DMS153 treated with DMSO at 0.1 percent for 48 hours (cell line): ENCODE measurements around the gene C1orf167.
A peak's percentile ranks its signal among the peaks of the same experiment; 100 is the strongest.

ENCODE experiments used
- DNase-seq: peaks from one replicate; lab custom pipeline; 2025; ENCODE audit not compliant: unreplicated experiment; lab: John Stamatoyannopoulos, UW

C1orf167 gene

DNA sequence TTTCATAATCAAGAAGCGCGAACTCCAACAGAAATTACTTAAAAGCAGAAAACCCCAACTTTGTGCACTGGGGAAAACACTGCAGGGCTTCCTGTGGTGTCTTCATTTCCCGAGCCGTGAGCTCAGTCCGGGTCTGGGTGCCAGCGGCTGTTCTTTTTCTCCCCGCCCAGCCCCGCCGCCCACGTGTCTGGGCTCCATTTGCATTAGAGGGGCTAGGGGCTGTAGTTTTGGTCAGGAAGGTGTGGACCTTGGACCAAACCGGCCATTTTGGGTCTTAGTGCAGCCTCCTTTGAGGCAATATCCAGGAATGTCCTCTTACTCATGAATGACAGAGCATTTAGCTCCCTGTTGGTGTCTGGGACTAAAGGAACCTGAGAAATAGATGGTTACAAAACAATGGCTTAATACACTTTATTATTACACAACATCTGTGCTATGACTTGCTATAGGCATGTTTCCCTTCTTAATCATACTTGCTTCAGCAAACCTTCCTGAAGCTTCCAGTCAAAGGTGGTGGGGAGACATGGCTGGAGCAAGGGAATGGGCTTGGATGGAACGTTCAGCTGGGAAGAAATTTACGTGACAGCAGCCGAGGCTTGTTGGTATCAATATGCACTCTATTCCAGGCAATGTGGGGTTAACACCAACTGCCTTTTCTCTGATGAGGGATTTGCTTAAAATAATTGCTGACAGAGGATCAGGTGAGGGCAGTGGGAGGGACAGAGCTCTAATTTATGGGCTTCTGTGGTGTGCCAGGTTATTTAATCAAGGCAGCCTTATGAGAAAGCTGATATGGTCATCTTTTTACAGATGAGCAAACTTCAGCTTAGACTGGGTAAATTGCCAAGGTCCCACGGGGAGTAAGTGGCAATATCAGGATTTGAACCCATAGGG, 25.0 kb upstream of the C1orf167 start:
- DNase-seq = no peak

DNA sequence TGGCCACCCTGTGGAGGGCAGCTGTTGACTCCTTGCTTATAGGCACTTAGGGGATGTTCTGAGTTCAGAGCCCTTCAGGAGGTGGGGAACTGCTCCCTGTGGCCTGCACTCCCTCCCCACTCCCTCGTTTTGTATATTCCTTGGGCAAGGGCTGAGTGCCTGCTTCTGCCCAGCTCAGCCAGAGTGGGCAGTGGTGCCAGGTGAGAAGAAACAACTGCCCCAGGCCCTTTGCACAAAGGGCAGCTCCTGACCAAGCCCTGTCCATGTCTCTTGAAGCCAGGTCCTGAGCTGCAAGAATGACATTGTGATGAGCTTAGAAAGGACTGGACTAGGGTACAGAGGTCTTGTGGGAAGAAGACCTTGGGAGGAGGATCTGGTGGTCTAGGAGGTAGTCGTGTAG, 23.9 kb upstream of the C1orf167 start:
- no peak for DNase-seq

DNA sequence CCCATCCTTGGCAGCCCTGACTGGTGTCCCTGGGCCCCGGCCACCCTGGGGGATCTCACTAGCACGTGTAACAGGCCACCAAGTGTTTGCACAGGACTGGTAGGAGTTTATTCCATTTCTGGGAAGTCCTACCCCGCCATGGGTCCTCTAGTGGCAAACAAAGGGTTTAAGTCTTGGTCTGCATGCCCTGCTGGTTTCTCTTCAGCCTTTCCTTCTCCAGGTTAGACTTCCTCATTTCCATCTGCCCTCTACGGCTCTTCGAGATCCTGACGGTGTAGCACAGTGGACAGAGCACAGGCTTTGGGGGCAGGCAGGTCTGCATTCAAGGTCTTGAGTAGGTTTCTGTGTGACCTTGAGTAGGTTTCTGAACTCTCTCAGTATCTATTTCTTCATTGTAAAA, 23.2 kb upstream of the C1orf167 start:
- DNase-seq = no peak

GRCh38 chr1:11740258-11741192, 21.5 kb upstream of the C1orf167 start:
- no peak for DNase-seq

GRCh38 chr1:11741482-11741881, 20.5 kb upstream of the C1orf167 start:
- DNase-seq = no peak

DNA sequence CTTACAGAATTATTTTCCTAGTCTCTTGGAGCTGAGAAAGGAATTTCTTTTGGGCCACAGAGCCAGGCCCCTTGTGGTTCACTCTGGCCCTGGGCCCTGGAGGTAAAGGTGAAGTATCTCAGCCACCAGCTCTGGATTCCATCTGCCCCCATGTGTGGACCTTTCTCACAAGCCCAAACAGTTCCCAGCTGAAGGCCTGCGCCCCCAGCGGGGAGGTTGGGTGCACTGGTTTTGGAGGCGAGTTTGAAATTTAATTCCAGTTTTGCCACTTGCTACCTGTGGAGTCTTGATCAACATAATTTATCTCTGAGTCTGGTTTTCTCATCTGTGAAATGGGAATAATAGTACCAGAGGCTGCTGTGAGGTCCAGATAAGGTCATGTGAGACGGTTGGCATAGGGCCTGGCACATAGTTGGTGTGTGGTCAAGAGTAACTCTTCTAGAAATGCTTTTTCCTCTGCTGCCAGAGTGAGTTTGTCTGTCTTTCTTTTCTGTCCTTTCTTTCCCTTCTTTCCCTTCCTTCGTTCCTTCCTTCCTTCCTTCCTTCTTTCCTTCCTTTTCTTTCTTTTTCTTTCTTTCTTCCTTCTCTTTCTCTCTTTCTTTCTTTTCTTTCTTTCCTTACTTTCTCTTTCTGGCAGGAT, 20.0 kb upstream of the C1orf167 start:
- no peak for DNase-seq

- DNase-seq = no peak
Measured at GRCh38 chr1:11744287-11744686, 17.7 kb upstream of the C1orf167 start.

- no peak for DNase-seq
Measured at GRCh38 chr1:11746092-11746491, 15.9 kb upstream of the C1orf167 start.

DNA sequence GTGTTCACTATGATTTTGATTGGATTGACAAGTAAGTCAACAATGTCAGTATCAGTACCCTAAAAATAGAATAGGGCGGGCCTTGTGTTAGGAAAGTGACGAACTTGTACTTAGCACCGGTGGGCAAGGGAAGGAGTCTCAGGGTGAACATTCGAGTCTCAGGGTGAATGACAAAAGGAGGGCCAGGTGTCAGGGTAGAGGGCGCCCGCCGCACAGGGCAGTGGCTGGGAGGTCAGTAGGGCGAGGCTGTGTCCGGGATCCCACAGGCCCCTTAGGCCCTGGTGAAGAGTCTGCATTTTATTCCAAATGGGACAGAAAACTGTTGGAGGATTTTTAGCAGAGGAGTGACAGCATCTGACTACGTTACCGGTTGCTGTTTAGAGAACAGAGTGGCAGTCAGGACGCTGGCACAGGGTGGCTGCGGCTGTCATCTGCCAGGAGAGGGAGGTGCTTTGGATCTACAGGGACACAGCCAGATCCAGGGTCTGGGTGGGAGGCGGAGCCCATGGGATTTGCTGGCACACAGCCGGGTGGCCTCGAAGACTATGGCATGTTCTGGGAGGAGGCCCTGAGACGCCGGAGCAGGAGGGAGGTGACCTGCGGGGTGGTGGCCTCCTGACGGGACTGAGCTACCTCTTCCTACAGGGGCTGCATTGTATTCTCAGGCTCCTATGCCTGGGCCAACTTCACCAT, 15.1 kb upstream of the C1orf167 start:
- DNase-seq = no peak

DNA sequence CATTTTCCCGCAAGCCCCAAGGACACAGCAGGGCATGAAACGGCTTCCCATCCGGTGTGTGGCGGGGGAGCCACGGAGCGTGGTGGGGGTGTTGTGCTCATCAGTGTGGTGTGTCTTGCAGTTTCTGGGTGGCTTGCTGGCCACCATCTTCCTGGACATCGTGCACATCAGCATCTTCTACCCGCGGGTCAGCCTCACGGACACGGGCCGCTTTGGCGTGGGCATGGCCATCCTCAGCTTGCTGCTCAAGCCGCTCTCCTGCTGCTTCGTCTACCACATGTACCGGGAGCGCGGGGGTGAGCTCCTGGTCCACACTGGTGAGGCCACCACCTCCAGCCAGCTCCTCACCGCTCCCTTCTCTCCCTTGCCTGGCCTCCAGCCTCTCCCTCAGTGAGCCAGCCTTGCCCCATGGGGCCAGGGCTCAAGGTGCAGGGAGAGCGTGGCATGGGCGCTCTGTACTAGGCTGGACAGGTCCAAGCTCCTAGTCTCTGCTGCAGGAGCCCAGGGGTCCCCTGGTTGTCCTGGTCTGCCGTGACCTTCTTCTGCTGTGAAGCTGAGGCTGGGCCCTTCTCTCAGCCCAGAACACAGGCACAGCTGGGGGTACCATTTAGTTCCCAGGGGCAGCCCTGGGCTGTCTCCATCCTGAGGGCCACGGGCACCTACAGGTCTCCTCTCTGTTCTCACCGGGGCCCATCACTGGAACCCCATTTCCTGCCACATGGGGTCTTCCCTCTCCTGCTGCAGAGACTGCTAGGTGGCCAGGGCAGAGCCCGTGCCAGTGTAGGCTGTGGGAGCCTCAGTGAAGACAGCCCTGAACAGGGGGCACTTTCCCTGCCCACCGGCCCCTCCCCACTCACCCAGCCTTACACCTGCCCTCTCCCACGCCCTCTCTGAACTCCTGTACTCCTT, 13.4 kb upstream of the C1orf167 start:
- no peak for DNase-seq

DNA sequence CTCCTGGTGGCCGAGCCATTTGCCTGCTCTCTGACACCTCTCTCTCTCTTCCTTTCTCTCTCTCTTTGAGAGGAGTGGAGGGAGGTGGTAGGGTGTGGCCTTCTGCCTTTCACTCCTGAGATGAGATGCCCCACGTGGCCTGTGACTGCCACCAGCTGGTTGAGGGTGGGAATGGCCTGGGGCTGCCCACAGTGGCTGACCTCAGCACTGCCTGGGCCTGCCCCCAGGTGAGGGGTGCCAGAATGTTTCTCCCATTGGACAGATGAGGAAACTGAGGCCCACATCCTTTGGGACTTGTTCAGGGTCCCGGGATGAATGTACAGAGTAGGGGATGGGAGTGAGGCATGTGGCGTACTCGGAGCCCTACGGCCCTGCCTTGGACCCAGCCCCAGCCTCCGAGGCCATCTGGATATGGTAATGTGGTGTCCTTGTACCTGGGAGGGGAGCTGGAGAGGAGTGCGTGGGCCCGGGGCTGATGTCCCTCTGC, 12.7 kb upstream of the C1orf167 start:
- DNase-seq = peak; percentile 39

DNA sequence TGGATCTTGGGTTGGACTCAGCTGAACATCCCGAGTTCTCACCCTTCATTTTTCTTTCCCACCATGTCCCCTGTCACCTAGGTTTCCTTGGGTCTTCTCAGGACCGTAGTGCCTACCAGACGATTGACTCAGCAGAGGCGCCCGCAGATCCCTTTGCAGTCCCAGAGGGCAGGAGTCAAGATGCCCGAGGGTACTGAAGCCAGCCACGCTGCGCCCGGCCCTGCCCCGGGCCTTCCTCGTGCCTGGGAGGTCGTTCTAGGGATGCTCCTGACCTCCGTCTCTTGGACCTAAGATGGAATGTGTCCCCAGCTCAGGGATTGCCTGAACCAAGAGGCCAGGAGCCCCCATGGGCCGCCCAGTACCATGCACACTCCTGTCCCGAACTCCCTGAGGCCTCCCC, 12.0 kb upstream of the C1orf167 start:
- no peak for DNase-seq

- no peak for DNase-seq
Measured at GRCh38 chr1:11751087-11751486, 10.9 kb upstream of the C1orf167 start.

DNA sequence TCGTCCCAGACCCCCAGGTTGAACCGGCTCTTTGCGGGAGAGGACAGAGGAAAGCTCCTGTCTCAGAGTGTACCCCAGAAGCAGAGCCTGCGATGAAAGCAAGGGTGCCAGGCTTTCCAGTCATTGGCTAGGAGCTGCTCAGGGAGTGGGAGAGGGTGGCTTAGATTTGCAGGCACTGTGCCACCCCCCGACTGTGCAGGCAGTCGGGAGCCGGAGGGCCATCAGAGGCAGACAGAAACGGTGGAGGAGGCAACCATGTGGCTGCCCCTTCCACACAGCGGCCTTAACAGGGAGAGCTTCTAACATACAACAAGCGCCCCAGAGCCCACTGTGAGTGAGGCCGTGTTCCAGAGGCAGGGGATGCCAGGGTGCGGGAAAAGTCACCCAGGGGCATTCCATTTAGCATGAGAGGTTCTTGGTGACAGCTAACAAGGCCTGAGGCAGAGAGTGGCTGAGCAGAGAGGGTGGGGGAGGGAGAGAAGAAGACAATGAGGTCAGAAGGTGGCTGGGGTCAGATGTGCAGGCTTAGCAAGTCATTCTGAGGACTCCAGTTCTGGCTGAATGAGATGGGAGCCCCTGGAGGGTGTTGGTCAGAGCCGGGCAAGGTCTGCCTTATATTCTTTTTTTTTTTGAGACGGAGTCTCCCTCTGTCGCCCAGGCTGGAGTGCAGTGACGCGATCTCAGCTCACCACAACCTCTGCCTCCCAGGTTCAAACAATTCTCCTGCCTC, 9.5 kb upstream of the C1orf167 start:
- no peak for DNase-seq

GRCh38 chr1:11753555-11754208, 8.3 kb upstream of the C1orf167 start:
- no peak for DNase-seq

GRCh38 chr1:11757047-11757446, 4.9 kb upstream of the C1orf167 start:
- no peak for DNase-seq

DNA sequence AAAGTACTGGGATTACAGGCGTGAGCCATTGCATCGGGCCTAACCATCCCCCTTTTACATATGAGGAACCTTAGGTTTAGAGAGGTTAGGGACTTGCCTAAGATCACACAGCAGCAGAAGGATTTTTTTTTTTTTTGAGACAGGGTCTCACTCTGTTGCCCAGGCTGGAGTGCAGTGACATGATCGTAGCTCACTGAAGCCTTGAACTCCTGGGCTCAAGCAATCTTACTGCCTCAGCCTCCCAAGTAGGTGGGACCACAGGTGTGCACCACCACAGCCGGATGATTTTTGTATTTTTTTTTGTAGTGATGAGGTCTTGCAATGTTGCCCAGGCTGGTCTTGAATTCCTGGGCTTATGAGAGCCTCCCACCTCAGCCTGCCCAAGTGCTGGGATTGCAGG, 2.2 kb upstream of the C1orf167 start:
- DNase-seq = no peak

- DNase-seq = no peak
Measured at GRCh38 chr1:11761285-11761684, 708 bp upstream of the C1orf167 start.
